CD4-positive, alpha-beta T cell treated with Interferon gamma for 1 hour (primary cell): Measurements from ENCODE around the gene KIAA0825.

ENCODE experiments used
- DNase-seq: peaks from one replicate; pipeline ENCODE4 v3.0.0-alpha.2; 2020

Gene KIAA0825

DNA sequence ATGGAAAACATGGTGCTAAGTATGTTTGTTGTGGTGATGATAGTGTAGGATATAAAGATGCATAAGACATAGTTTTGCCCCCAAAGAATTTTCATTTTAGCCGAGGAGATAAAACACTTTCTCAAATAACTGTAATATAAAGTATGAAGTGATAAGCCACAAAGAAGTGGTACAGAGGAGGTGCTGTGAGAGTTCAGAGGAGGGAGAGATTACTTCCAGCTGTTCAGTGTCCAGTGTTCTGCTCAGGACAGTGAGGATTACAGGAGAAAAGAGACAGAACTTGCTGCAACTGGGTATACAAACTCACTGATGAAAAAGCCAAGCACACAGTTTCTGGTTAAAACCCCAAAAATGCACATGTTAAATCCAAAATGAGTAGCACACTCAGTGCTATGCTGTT lies 309.3 kb downstream of the KIAA0825 start:
- no peak for DNase-seq

DNA sequence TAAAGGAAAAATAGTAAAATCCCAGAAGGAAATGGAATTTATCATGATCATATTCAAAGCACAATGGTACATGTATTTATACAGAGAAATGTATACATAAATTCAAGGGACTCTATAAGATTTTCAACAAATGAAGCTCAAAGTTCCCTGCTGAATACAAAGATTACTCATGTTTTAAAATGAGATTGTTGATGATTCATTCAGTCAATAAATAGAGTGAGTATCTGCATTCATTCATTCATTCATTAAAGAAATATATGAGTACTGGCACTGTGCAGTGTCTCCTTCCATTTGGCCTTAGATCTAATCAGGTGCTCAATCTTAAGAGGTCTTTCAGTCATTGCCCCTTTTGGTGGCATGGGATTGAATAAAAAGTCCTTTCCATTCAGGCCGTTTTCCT lies 310.0 kb downstream of the KIAA0825 start:
- no peak for DNase-seq

DNA sequence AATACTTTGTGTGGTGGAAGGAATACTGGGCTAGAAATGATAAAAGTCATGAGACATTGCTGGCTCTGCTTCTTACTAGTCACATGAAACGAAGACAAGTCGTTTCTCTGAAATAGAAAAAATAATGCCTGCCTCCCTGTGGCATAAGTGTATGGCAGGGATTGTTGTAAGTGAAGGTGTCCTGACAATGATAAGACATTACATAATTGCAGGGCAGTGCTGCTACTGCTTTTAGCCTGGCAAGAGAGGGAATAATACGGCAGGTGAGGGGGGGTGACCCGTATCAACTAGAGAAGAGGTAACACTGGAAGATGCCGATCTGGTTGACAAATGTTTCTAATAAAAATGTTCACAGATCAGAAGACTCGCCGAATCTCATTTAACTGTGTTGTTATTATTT lies 314.3 kb downstream of the KIAA0825 start:
- no peak for DNase-seq

DNA sequence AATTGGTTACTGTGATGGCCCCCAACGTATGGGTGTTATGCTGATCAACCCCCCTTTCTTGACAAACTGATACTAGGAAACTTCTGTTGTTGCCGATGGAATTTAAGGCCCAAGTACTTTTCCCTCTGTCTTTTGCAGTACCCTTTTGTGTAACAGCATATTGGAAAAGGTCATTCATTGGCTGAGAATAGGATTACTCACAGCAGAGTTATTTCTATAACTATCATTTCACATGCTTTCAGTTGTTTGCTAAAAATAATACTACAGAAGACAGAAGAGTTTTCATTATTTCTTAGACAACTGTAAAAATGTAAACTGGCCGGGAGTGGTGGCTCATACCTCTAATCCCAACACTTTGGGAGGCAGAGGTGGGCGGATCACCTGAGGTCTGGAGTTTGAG lies 329.5 kb downstream of the KIAA0825 start:
- DNase-seq = no peak

DNA sequence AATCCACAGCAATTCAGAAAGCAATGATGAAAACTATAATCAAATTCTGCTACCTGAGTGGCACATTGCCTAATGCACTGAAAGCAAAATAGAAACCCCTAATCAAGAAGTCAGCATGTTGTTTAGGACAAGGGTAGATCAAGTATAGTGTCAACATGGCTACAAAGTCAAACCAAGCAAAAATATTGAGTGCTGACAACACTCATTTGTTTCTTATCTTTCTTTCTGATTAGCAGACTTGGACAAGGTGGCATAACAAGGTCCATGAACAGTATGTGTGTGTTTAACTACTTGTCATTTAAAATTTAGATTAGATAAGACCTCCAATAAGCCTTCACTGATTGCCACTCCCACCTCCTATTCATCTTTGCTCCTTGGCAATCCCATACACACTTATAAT lies 332.4 kb downstream of the KIAA0825 start:
- no peak for DNase-seq

DNA sequence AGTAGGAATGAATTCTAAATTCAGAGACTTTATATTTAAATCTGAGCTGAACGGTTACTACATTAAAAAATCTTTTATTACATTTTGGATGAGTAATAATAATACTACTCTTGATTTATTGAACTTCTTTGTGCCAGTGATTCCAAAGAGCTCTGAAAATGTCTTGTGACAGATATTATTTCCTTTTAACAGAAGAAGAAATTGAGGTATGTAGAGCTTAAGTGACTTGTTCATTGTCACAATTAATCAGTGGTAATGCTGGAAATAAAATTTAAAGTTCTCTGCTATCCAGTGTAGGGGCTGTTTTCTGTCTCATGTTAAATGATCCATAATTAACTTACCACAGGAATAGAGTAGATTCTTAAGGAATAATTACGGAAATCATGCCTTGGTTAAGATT lies 335.3 kb downstream of the KIAA0825 start:
- no peak for DNase-seq

DNA sequence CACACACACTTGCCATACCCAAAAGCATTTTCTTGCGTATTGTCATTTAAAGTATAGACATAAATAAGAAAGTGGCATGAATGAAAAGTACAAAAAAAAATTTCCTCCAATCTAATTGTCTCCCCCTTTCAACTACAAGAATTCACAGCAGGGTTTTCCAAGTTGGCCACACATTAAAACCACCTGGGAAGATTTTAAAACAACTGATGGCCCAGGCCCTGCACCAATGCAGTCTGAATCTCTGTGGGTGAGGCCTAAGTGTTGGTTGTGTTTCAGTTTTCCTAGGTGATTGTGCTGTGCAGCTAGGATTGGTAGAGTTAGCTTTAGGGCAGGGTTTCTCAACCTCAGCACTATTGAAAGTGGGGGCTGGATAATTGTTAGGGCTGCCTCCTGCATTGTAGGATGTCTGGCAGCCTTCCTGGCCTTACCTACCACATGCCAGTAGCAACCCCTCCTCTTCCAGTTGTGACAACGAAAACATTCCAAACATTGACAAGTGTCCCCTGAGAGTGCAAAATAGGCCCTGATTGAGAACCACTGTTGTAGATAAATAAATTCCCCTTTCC lies 337.1 kb downstream of the KIAA0825 start:
- no peak for DNase-seq

DNA sequence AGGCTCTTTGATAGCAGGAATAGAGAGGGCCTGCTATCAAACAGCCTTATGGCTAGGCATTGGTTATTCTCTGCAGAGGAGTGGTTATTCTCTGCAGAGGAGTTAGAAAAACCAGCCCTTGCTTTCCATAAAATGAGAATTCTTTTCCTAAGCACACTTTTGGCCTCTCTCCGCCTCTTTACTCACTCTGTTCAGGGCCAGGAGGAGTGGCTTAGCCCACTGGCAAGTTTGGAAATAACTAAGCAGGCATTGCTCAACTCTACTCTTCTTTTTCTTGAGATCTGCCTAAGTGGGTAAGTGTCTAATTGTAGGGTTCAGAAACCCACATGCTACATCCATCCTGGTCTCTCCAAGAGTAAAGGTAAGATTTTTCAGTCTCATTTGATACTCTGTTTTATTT lies 341.7 kb downstream of the KIAA0825 start:
- no peak for DNase-seq

DNA sequence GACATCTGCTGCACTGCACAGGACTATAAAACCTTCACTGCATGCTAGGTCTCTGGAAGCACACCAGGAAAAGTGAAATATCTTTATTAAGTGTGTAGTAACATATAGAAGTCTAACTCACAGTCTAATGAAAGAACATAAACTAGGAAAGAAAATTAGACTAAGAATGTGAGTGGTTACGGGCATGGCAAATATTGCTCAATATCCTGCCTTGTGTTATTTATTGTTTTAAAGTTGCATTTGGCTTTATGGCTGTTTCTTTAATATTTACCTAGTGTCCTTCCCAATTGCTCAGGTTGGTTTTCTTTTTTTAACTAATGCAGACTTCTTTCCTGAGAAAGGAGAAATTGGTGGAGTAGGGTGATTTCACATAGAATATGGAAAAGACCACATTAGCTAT lies 342.4 kb downstream of the KIAA0825 start:
- DNase-seq = no peak

DNA sequence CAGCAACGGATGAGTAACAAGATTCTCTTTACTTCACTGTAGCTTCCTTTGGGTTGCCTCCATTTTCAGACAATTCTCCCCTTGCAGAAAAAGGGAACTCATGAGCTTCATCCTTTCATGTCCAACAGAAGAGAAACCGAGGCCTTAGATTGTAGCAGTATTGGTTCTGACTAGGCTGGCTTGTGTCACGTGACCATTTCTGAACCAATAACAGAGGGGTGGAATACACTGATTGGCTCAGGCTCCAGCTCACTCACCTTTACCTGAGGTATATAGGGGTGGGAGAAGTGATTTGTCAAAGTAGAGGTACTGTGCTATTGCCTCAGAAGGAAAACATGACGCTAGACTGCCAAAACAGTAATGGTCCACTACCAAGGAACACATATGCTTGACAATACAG lies 343.7 kb downstream of the KIAA0825 start:
- no peak for DNase-seq

DNA sequence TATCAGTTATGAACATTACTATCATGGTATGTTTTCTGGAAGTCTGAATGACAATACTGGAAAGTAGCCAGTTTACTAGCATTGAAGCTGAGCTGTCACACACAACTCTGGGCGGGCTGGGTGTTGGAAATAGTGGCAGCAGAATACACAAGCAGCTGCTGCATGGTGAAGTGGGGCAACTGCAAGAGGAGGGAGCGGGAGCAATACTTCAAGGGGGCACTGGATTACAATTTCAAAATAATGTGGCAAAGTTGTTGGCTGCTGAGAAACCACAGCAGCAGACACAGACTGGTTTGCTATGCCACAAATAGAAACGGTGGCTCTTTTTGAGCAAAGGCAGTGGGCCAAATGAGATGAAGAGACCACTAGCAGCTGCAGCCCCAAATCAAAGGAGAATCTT lies 350.2 kb downstream of the KIAA0825 start:
- no peak for DNase-seq

DNA sequence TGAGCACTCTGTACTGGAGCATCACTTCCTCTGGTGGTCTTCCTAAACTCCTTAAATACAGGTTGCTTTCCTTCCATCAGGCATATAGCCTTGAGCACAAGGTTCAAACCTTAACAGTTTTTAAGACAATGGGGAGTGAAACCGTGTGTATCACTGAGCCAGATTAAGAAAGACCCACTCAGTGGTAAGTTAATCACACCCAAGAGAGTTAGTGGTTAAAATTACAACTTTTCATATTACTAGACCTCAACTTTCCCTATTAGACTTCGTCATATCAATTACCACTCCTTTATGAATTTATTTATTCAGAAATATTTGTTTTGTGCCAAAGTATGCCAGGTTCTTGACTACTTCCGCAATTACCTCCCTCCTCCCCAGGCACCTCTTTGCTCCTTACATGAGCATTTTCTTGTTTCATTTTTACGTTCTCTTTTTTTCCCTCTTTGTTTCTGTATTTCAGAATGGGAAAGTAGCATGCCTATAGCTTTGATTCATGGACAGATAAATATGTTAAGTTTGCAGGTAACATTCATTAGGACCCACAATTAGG lies 351.0 kb downstream of the KIAA0825 start:
- no peak for DNase-seq

DNA sequence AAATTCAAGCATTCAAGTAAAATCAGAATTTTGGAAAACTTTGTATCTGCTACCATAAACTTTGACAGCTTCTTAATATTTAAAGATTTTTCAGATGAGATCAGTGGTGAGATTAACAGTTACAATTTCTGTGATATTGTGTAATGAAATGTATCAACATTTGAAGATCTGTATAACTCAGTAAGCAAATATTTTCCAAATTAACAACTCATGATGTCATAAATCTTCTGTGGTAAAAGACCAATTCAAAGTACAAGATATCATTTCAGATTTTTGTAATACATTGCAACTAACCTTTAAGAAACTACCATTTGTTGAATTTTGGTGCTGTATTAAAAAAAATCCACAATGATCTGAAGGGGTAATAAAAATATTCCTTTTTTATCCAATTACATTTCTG lies 352.2 kb downstream of the KIAA0825 start:
- DNase-seq = no peak

DNA sequence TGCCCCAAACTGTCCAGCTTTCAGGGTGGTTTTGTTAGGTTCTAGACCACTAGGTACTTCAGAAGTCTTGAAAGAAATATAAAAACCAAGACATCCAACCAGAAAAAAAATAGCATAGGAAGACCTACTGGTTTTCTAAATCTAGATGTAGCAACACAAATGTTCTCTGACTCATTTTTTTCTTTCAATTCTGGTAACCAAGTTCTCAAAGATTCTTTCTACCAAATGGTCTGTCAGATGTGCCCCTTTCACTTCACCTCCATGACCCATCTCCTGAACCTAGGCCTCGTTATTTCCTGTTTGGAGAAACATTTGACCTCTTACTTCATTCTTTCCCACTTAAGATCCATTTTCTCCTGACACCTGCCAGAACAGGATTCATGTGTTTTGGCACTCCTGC lies 355.3 kb downstream of the KIAA0825 start:
- DNase-seq = no peak

DNA sequence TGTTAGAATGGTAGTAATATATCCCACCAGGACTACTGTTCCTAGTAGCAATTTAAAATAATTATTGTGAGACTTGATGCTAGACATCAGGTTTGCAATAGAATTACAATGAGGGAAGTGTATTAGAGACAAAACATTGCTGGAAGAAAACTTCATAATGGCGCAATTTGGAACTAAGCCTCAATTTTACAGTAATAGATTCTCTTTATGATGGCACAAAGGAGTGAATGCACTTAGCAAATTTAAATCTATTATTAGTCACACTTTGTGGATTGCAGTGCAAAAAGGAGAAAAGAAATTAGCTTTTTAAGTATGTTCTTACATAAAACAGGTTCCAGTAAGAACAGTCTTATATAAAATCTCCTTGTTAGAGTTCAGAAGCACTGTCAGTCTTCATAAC lies 358.3 kb downstream of the KIAA0825 start:
- DNase-seq = no peak

DNA sequence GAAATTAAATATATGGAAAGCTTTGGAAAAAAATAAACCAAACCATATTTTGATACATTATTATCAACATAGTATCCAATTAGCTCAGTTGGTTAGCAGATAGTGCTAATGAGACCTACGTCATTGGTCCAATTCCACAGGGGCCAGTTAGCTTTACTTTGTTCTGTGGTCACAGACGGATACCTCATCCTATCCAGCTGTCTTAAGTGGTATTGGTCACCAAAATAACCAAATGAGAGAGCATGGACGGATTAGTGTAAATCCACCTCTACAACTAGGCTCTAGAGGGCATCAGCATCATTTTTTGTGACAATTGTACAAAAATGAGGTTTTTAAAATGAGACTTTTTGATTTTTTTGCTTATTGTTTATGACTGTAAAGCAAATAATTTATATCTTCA lies 364.2 kb downstream of the KIAA0825 start:
- no peak for DNase-seq

DNA sequence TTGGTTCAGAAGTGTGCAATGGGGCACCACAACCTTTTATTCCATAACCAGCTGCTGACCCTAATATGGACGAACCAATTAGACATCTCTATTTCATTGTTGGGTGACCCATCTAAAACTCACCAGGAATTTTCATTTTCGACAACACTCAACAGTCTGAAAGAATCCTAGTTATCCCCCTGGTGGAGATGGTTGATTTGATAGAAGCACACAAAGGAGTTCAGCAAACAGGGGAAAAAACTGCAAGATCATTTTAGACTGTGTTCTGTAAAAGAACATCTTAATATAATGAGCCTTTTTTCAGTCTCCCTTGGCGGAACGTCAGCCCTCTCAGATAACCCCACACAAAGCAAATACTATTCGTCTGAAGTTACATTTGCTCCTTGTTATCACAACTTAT lies 367.4 kb downstream of the KIAA0825 start:
- DNase-seq = no peak

DNA sequence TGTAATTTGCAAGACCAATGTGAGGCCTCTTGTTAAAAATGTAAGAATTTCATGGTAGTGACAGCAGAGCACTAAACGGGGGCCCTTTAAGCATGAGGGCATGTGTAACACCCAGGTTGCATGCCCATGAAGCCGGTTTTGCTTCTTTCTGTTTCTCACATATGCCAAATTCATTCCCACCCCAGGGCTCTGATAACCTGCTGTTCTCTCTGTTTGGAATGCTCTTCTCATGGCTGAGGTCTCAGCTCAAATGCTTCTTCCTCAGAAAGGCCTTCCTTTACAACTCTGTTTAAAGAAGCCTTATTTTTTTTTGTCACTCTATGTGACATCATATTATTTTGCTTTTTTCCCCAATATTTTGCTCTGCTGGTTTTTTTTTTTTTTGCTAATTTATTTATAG lies 369.0 kb downstream of the KIAA0825 start:
- no peak for DNase-seq

DNA sequence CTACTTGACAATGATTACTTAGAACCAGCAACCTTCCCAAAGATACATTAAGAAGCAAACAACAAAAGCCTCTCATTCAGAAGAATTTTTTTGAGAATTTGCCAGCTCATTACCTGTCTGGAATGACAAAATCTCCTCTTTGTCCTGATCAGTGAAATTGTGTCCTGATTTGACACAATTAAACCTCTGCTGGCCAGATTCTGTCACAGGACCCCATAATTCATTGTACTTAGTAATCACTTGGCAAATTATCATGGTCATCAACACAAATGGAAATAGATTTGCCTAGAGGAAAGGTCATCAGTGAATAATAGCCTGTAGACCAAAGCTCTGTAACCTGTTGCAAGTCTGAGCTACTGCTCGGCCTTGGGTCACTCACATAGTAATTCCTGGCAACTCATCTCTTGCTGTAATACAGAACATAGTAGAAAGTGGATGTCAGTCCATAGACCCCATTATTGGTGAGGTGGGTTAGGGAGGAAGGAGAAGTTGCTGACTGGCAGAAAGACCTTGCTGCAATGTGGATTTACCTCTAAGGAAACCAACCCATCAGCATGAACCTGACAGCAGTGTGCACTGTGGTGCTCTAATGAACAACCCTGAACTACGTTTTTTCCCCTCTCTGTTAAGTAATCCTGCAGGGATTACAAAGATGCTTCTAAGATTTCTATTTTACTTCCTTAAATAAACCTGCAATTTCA lies 370.1 kb downstream of the KIAA0825 start:
- DNase-seq = no peak

DNA sequence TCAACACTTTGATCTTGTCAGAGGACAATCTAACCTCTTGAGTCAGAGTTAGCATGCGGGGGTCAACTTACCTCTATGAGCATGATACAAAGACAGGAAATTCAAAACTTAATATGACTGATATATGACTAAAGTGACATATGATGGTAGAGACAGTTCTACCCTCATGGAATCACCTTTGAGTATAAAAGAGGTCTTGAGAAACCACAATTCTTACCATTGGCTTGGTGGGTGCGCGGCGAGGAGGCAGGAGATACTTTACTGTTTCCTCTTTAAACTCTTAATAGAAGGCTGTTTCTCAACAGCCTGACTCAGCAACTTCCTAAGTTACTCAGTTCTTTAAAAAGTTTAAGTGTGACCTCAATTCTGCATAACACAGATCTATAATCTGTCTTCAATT lies 372.8 kb downstream of the KIAA0825 start:
- peak; percentile 1 for DNase-seq

DNA sequence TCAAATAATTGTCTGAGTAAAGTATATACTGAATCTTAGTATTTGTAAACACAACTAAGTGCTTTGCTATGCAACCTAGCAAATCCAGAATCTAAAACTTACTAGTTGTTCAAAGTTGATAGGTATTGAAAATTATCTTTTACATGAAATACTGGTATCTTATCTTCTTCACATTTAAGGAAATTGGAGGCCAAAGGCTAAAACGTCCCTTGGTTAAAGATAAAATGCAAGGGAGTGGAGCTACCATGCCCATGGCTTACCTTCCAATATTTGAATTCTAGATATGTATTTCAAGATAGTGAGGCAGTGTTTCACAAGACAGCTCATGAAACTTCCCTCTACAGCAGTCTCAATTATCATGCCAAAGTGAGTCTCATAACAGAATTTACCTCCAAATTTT lies 373.5 kb downstream of the KIAA0825 start:
- no peak for DNase-seq

DNA sequence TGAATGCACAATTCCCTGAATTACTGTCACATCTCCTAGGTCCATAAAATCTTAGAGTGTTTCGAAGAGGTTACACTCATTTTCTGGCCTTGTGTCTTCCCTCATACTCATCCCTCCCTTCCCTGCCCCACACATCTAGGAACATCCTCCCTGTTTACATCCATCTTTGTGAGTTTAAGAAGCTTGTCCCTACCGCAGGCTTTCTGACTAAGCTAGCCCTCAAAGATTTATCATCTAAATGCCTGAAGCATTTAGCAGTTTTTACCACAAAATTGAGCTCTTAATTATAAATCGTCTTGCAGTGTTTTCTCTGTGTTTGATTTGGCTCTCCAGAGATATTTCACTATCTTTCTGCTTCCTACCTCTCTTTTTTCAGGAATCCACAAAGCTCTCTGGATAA lies 374.8 kb downstream of the KIAA0825 start:
- DNase-seq = no peak

DNA sequence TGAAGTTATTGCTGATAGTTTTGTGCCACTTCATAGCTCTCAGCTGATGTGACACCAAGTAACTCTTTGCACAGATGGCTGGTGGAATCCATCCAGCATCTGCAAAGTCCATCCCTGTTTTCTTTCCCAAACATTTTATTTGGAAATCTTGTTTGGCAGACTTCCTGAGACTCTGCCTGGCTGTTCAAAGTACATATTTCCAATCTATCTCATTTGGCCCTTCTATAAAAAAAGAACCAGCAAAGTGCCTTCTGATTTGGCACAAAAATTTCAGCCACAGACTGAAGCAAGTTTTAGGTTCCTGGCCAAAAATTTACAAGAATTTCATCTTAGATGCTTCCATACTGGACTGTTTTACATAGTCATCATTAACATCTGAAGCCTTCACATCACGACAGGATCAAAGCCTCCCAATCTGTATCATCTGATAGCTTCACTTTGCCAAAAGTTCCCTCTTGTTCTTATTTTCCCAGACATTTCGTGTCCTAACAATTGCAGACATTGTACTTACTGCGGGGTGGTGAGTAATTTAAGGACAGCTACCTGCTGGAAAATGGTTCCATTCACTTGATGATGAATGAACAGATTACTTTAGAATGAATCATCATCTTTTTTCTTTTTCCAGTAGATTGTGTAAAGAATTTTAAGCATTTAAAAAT lies 377.3 kb downstream of the KIAA0825 start:
- DNase-seq = no peak

DNA sequence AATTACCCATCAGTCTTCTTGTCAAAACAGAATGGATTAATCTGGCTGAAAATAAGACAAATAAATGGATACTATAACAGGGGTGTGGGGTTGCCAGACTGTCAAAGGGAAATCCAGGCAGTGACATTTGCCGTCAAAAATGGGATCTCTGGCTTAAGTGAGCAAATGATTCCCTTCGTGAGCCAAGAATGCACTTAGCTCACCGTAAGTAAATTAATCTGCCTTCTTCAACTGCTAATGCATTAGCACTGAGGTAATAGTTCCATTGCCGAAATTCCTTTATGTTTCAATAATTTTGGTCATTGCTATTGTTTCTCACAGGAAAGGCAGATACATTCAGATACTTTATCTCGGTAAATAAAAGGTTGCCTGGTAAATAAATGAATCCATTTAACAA lies 377.8 kb downstream of the KIAA0825 start:
- DNase-seq = no peak
